HG02588 (cell line): ENCODE results near the gene EPS8L1.
"Not testable (repeated sequence)": the region's sequence is repeated elsewhere in the genome, so short reads cannot be mapped to it uniquely, and the experiment has no call there.

Experiments
- ATAC-seq: cut with Tn5 transposase; IDR thresholded peaks from one replicate; pipeline ENCODE4 v1.9.1; 2021; ENCODE audit warnings: mild to moderate bottlenecking, moderate library complexity; ENCODE audit not compliant: unreplicated experiment

The EPS8L1 gene

GRCh38 chr19:55050749-55051532 is 24.7 kb upstream of the EPS8L1 start:
- no peak for ATAC-seq

- no peak for ATAC-seq
Observed at GRCh38 chr19:55053735-55054134, 21.9 kb upstream of the EPS8L1 start.

GRCh38 chr19:55056827-55057226 is 18.8 kb upstream of the EPS8L1 start:
- ATAC-seq, result no peak

- no peak for ATAC-seq
Observed at GRCh38 chr19:55058781-55059610, 16.7 kb upstream of the EPS8L1 start.

GRCh38 chr19:55060287-55060686 is 15.4 kb upstream of the EPS8L1 start:
- not testable (repeated sequence) for ATAC-seq

- peak; percentile 91 for ATAC-seq
Observed at GRCh38 chr19:55062735-55063491, 12.8 kb upstream of the EPS8L1 start, which contains the start of gene RDH13. TSS of gene RDH13 (minus strand) at chr19:55063148. CDS start at chr19:55063032, 116 bp downstream.

GRCh38 chr19:55063492-55063843 is 12.2 kb upstream of the EPS8L1 start:
- ATAC-seq, result no peak

DNA sequence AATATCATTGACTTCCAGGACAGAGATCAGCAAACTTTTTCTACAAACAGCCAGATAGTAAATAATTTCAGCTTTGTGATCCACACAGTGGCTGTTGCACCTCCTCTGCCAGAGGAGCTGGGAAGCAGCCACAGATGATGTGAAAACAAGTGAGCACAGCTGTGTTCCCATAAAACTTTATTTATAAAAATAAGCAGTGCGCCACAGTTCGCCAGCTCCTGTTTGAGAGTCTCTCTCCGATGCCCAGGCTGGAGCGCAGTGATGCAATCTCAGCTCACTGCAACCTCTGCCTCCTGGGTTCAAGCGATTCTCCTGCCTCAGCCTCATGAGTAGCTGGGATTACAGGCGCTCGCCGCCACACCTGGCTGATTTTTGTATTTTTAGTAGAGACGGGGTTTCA is 10.2 kb upstream of the EPS8L1 start:
- not testable (repeated sequence) for ATAC-seq

DNA sequence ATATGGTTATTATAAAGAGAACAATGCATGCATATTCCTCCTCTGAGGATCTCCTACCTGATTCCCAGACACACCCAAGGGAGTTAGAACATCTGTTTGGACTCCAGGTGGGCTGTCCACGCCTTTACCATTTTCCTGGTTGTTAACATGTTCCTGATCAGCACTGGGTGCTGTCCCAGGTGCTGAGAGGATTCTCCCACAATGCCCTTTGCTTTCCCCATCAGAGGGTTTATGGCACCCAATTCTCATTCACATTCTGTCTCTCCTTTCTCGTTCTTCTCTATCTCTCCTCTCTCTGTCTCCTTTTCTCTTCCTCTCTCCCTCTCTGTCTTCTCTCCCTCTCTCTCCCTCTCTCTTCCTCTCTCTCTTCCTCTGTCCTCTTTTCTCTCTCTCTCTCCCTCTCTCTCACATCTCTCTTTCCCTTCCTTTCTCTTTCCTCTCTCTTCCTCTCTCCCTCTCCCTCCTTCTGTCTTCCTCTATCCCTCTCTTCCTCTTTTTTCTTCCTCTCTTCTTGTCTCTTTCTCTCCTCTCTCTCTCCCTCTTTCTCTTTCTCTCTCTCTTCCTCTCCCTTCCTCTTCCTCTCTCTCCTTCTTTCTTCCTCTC is 9.5 kb upstream of the EPS8L1 start:
- ATAC-seq, result no peak

DNA sequence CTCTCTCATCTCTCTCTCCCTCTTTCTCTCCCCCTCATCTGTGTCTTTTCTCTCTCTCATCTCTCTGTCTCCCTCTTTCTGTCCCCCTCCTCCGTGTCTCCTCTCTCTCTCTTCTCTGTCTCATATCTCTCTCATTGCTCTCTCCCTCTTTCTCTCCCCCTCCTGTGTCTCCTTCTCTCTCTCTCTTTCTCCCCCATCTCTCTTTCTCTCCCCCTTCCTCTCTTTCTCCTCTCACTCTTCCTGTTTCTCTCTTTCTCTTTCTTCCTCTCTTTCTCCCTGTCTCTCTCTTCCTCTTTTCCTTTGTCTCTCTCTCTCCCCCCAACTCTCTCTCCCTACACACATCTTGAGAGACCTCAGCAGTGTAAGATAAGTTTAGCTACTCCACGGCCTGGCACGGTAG is 7.8 kb upstream of the EPS8L1 start:
- ATAC-seq, result no peak

DNA sequence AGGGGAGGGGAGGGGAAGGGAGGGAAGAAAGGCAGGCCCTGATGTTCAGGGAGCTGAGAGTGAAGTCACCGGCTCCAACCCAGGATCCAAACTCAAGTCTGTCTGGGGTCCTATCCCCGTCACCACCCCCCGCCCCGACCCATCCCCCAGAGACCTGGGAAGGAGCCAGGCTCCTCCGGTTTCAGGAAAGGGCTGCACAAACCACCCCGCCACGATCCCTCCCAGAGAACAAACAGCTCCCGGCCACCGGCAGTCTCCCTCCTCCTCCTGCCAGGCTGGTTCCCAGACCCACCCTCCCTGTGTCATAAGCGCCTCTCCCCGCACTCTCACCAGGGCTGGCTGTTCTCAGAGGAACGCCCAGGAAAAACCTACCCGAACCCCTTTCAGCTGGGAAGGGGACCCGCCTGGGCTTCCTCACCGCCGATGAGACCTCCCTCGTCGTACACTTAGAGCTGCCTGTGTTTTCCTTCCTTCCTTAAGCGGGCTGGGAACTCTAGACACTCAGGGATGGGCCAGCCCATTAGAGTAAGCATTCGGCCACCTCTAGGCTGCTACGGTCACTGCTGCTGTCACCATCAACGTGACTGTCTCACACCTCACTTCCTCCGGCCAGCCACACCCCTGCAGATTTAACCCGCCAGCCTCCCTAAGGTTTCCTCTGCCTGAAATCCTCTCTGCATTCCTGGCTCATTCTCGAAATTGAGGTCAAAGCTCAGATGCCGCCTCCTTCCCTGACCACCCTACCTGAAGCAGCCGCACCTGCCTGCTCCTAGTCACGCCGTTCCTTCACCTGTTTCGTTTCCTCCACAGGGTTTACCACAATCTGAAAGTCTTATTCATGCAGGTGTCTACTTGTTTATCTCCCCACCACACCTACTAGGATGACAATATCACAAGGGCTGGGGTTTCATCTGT is 6.5 kb upstream of the EPS8L1 start:
- ATAC-seq, result no peak

GRCh38 chr19:55069865-55070197 is 5.8 kb upstream of the EPS8L1 start:
- ATAC-seq, result no peak

DNA sequence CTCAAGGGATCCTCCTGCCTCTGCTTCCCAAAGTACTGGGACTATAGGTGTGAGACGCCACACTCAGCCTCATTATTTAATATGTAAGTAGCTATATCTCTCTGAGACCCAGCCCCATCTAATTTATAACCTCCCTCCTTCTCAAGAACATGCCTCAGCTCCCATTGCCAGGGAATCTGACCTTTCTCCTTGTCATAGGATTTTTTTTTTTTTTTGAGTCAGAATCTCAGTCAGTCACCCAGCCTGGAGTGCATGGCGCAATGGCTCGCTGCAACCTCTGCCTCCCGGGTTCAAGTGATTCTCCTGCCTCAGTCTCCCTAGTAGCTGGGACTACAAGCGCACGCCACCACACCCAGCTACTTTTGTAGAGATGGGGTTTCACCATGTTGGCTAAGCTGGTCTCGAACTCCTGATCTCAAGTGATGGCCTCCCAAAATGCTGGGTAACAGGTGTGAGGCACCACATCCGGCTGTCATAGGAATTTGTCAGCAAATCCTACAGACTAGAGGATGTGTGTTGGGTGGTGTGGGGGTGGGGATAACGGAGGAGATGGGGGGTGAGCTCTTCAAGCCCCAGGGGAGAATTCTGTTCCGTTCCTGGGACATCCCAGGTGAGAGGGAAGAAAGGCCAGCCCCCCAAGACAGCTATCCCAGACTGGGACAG is 5.1 kb upstream of the EPS8L1 start:
- no peak for ATAC-seq

DNA sequence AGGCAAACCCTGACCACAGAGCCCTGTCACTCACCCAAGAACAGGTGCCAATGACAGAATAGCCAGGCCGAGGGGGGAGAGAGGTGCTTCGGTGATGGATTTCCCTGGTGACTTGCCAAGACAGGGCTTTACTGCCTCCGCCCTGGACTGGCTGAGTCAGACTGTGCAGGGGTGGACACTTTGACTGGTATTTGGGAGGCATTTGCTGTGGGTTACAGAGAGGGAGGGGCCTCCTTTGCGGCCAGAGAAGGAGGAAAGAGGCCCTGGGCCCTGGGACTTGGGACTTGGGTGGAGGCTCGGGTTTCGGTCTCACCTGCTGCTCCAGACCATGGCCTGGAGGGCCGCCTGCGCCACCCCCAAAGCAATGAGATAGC is 4.6 kb upstream of the EPS8L1 start:
- ATAC-seq, result no peak

DNA sequence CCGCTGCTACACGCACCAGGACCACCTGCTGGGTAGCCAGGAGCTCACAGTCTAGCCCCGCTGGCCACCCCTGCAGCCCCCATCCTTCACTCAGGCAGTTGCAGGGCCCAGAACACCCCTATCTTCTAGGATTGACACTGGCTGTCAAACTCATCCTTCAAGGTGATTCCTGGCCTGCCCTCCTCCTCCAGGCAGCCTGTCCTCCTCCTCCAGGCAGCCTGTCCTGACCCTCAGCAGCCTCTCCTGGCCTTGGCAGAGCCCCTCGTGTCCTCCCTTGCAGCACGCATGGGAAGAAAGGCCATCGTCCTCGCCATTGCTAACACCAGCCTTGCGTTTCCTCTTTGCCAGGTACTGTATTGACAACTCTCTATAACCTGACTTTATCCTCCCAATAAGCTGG is 3.8 kb upstream of the EPS8L1 start:
- no peak for ATAC-seq

DNA sequence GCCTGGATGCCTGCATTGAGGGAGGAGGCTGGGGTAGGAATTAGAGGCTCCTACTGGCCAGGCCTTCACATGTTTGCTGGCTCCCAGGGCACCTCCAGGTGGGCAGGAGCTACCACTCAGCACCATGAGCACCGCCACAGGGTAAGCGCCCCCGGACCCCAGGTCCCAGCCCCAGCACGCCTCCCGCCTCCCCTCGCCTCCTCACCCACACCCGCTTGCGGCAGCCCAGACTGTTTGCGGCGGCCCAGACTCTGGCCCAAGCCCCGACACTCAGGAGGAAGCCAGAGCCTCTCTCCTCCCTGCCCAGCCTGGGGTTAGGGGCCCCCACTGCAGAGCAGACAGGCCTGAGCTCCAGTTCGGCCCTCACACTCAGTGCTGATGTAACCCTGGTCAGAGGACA is 652 bp downstream of the EPS8L1 start:
- ATAC-seq, result no peak

DNA sequence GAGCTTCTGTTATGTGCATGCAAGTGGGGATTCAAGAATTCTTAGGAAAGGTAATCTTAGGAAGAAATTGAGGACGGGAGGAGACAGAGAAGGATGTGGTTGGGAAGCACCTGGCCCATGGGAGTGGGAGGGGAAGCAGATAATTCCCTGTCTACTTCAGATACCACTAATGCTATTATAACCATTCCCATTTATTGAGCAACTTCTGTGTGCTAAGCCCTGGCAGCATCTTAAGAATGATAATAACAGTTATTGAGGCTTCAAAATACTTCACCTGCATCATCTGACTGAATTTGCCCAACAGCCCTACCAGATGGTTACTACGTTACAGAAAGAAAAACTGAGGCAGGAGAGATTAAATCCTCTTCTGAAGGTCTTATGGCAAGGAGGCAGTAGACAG is 1.4 kb downstream of the EPS8L1 start:
- no peak for ATAC-seq

DNA sequence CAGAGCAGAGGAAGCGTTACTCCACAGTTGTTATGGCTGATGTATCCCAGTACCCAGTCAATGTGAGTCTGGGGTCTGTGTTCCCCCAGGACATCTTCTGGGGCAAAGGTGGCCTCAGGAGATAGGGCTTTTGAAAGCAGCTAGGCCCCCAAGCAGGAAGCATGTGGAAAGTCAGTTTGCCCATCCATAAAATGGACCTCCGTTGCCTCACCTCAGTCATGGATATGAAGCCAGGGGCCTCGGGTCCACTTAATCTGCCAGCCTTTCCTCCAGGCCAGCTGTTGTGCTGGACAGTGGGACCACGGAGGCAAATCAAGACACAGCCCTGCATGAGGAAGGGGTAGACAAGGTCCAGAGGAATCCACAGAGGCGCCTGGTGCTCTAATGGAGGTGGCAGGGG is 3.3 kb downstream of the EPS8L1 start:
- no peak for ATAC-seq

DNA sequence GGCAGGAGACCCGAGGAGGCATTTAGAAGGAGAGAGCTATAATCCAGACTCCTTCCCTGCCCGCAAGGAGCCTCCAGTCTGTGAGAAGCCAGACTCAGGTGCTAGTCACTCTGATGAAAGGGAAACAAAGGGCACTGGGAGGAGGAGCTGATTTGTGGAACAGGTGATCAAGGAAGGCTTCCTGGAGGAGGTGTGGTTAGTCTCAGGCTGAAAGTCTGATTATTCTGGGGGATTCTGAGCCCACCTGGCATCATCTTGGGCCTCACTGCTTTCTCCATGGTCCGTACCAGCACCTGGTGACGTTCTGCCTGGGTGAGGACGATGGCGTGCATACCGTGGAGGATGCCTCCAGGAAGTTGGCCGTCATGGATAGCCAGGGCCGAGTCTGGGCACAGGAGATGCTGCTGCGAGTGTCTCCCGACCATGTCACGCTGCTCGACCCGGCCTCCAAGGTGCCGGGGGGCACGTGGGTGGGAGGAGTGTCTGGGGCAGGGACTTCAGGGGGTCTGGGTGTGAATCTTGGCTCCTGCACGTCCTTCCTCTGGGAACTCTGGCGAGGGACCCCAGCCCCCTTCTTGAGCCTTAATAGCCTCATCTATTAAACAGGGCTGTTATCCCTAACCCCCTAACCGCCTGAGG is 3.9 kb downstream of the EPS8L1 start:
- no peak for ATAC-seq
